Femur (tissue), 1 donor: ENCODE measurements around the gene AOC3.
"Not testable (repeated sequence)": the region's sequence is repeated elsewhere in the genome, so short reads cannot be mapped to it uniquely, and the experiment has no call there.

Source experiments
- DNase-seq: peaks from one replicate; pipeline ENCODE4 v3.0.0-alpha.2; 2017

Gene AOC3

DNA sequence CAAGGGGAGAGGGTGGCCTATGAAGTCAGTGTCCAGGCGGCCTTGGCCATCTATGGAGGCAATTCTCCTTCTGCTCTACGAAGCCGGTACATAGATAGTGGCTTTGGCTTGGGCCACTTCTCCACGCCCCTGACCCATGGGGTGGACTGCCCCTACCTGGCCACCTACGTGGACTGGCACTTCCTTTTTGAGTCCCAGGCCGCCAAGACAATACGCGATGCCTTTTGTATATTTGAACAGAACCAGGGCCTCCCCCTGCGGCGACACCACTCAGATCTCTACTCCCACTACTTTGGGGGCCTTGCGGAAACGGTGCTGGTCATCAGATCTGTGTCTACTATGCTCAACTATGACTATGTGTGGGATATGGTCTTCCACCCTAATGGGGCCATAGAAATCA, 17.3 kb downstream of the AOC3 start:
- no peak for DNase-seq

DNA sequence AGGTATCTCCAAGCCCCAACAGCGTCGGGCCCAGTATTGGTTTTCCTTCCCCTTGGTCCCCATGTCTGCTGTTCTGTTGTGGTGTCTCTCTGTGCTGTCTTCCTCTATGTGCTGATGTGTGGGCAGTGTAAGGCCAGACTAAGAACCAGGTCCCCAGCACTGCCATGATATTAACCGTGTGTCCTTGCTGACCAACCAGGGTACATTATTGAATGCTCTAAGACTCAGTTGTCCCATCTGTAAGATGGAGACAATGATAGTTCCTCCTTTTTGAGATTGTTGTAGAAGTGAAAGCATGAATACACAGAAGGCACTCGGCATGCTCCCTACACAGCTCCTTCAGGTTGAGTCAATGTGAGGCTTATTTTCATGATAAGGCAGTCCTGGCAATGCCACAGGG, 20.6 kb downstream of the AOC3 start:
- DNase-seq, result no peak

DNA sequence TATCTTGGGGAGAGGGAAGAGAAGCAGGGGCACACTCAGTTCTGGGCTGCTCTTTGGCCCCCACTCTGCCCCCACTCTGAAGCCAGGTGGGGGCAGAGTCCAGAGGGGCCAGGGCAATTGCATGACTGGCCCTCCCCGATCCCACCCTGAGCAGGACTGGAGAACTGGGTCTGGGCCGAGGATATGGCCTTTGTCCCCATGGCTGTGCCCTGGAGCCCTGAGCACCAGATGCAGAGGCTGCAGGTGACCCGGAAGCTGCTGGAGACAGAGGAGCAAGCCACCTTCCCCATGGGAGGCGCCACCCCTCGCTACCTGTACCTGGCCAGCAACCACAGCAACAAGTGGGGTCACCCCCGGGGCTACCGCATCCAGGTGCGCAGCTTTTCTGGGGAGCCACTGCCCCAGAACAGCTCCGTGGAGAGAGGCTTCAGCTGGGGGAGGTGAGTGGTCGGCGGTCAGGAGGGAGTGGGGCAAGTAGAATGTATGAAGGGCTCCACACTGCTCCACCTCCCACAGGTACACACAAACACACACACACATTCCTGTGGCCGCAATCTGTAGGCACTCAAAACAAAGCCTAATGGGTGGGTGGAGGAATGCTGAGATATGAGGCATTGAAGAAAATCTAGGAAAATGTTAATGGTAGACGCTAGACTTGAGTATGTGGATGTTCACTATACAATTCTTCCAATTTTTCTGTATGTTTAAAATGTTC, 21.4 kb downstream of the AOC3 start:
- no peak for DNase-seq

DNA sequence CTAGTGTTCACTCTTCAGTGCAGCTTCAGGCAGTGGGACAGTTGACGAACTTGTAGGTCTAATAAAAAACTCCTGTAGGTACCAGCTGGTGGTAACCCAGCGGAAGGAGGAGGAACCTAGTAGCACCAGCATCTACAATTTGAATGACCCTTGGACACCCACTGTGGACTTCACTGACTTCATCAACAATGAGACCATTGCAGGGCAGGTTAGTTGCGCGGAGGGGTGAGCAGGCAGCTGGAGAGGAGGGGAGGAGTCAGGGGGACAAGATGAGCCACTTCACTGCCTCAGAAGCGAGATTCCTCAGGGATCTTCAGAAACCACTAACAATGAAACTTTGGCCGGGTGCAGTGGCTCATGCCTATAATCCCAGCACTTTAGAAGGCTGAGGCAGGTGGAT, 22.3 kb downstream of the AOC3 start:
- DNase-seq, result no peak

DNA sequence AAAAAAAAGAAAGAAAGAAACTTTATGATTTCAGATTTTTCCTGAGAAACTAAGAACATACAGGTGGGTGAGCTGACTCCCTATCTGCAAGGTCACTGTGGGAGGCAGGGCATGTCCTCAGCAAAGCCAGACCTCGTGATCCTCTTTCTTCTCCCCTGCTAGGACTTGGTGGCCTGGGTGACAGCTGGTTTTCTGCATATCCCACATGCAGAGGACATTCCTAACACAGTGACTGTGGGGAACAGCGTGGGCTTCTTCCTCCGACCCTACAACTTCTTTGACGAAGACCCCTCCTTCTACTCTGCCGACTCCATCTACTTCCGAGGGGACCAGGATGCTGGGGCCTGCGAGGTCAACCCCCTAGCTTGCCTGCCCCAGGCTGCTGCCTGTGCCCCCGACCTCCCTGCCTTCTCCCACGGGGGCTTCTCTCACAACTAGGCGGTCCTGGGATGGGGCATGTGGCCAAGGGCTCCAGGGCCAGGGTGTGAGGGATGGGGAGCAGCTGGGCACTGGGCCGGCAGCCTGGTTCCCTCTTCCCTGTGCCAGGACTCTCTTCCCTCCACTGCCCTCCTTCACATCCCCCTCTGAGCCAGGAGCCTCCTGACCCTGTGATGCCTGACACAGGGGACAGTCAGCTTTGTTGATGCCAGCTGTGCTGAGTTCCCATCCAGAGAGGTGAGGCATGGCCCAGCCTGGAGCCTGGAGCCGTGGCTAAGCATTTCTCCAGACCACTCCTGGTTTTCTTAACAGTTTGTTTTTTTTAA, 23.1 kb downstream of the AOC3 start:
- not testable (repeated sequence) for DNase-seq

DNA sequence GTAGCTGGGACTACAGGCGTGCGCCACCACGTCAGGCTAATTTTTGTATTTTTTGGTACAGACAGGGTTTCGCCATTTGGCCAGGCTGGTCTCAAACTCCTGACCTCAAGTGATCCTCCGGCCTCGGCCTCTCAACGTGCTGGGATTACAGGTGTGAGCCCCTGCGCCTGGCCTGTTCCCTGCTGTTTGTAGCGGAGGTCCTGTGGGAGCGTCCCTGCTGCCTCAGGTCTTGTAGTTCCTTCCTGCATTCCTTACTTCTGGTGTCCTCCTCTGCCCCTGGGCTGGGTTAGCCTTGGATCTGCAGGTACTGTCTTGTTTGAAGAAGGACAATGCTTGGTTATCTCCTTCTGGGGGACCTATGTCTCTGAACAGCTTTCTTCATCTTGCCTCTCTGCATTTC, 26.0 kb downstream of the AOC3 start:
- no peak for DNase-seq

DNA sequence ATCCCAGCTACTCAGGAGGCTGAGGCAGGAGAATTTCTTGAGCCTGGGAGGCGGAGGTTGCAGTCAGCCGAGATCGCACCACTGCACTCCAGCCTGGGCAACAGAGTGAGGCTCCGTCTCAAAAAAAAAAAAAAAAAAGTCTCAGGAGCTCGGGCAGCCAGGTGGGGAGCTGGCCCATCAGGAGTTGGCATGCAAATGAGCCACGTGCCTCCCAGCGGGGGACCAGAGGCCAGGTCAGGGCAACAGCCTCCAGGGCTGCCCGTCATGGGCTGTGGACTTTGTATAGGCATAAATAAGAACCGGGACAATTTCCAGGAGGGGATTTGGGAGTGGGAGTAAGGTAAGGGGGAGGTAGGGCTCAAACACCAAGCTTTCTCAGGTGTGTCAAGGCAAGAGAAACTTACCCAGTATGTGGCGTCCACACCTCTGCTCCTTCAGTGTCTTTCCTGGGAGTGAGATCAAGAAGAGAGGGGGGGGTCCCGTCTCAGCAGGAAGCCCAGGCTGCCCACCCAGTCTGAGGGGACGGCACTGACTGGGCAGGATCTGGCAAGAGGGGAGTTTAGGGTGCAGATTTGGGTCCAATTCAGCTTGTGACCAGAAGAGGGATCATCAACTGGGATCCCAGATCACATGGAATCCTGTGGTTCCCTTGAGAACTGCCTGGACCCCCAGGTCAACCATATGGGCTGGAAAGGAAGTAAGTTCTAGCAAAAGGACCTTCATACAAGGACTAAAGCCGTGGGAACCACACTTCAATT, 27.3 kb downstream of the AOC3 start:
- DNase-seq, result no peak

DNA sequence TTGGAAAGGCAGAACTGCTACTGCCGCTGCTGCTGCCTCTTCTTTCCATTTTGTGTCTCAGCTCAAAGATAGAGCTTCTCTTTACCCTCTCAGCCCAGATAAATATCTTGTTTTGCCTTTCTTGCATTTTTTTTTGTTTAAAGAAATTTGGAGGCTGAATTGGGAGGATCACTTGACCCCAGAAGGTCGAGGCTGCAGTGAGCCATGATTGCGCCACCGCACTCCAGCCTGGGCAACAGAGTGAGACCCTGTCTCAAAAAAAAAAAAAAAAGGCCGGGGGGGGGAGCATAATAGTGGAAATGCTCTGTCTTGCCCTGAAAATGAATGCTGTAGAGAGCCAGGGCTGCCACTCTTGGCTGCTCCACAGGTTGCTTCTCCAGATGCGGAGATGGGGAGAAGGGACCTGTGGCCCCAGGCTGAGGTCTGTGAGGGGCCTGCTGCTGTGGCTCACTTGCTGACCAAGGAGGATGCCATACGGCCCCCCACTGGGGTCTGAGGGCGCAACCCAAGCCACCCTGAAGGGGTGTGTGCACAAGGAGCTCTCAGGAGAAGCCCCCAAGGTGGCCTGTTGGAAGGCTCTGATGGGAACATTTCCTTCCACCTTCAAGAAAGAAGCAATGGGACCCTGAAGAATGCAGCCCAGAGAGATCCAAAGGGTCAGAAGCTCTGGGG, 28.1 kb downstream of the AOC3 start:
- DNase-seq, result no peak

DNA sequence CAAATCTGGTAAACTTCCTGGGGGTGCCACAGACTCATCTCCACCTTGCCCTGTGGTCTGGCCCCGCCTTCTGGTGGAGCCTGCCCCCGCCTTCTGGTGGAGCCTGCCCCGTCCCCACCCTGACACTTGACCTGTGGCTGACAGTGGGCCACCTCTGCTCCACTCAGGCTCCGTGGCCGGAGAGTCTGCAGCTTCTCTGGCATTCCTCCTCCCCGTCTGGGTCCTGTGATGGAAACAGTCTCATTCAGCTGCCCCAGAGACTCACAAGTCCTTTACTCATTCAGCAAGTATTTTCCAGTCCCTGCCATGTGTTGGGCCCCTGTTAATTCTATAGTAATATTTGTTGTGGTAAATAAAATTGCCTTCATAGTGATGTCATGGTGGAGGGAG, 28.6 kb downstream of the AOC3 start:
- DNase-seq, result no peak

DNA sequence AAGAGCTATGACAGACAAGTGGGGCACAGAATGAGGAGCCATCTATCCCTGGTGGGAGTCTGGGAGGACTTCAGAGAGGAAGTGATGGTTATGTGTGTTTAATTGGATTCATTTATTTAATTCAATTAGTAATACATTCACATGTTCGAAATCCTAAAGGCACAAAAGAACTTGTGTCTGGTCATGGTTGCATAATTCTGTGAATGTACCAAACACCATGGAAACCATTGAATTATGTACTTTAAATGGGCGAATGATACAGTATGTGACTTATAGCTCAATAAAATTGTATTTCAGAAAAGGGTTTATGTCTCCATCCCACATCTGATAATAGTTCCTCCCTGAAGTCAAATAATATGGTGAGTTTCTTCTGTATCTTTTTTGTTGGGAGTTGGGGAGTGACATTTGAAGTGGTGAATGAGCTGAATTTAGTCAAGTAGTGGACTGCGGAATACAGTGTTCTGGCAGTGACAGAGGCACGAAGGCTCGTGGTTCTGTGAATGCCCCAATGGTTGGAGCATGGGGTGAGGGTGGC, 29.8 kb downstream of the AOC3 start:
- DNase-seq, result no peak

DNA sequence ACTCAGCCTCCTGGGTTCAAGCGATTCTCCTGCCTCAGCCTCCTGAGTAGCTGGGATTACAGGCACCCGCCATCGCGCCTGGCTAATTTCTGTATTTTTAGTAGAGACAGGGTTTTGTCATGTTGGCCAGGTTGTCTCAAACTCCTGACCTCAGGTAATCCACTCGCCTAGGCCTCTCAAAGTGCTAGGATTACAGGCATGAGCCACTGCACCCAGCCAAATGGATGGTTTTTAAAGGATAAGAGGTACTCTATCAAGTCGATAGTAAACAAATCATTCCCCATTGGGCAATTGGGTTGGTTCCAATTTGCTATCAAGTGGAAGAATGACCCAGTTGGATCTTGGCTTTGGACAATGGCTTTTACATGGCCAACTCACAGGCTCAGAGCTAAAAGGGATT, 30.7 kb downstream of the AOC3 start:
- DNase-seq, result not testable (repeated sequence)

DNA sequence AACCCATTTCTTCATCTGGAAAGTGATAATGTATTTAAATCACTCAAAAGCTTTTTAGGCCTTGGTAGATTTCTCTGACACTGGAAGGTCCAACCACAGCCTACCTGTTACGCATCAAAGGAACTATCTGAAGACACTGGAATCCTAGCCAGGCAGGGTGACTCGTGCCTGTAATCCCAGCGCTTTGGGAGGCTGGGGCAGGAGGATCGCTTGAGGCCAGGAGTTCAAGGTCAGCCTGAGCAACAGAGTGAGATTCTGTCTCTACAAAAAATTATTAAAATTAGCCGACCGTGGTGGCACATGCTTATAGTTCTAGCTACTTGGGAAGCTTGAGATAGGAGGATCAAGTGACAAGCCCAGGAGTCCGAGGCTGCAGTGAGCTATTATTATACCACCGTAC, 31.2 kb downstream of the AOC3 start:
- no peak for DNase-seq

DNA sequence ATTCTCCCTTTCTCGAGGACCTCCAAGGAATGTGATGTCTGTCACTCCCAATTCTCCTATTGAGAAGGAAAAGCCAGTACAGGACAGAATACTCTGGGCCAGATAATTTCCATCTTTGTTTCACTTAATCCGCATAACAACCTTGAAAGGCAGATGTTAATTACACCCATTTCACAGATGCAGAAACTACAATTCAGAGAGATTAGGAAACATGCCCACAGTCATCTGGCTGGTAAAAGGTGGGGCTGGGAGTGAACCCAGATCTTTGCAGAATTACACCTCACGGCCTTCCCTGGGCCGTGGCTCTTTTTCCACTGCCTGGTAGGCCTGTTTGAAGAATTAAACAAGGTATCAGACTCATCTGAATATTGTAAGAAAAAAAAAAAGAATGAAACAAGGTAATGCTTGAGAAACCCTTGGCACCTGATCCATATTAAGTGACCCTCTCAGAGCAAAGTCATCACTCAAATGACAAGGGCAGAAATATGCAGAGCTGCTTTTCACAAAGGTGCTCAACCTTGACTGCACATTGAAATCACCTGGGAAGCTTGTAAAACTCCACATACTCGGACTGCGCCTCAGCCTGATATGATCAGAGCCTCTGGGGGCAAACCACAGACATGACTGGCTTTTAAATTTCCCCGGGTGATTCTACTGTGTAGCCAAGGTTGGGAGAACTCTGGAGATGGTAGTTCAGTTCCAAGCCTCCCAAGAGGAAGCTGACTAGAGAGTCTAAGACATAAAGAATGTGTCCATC, 33.0 kb downstream of the AOC3 start:
- no peak for DNase-seq

DNA sequence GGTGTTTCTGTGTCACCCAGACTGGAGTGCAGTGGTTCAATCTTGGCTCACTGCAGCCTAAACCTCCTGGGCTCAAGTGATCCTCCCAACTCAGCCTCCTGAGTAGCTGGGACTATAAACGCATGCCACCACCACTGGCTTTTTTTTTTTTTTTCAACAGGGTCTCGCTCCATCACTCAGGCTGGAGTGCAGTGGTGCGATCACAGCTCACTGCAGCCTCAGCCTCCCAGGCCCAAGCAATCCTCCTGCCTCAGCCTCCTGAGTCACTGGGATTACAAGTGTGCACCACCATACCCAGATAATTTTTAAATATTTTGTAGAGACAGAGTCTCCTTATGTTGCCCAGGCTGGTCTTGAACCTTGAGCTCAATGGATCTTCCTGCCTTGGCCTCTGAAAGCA, 34.8 kb downstream of the AOC3 start:
- not testable (repeated sequence) for DNase-seq

DNA sequence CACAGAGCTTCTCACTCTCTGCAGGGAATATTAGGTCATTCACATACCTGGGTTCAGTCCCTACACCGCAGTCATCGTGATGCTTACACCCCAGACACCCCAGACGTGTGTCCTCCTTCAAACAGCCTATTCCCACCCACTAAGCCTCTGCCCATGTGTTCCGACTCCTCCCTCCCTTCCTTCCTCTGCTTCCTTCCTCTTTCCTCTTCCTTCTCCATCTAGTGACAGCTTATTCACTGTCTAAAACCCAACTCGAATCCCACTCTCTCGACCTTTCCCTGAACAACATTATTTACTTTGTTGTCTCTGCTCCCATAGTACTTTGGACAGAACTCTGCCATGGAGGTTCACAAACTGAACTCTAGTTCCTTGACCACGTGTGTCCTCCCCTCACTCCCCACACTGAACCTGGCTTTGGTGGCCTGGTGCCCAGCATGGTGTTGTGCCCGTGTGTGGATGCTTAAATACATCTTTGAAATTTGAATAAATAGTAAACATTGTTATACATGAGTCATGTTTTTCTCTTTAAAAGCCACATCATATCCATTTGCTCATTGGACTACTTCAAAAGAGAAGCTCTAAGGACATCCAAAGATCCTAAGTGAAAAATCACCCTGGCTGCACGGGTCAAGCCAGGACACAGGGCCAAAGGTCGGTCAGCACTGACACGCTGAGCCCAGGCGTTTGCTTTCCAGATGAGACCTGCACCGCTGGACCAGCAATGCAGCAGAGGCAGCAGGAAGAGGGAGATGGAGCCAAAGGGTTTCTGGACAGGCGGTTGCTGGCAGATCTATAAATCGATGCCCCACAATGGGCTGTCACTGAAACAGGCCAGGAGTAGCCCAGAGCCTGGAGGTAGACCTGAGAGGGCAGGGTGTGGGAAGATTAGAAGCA, 35.5 kb downstream of the AOC3 start:
- no peak for DNase-seq

DNA sequence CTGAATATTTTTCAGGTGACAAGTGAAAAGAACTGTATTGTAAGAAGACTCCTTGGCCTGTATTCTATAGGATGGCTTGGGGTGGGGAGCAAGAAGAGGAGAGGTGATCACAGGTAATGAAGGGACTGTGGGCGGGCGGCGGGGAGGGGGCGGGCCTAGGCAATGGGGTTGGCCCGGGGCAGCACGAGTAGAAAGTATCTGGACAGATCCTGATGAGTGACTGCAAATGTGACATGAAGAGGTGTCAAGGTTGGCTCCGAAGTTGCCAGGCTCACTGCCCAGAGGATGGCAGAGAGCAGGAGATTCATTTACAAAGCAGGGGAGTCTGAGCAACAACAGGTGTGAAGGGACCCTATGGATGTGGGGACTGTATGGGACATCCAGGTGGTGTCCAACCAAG, 38.8 kb downstream of the AOC3 start:
- DNase-seq, result no peak

DNA sequence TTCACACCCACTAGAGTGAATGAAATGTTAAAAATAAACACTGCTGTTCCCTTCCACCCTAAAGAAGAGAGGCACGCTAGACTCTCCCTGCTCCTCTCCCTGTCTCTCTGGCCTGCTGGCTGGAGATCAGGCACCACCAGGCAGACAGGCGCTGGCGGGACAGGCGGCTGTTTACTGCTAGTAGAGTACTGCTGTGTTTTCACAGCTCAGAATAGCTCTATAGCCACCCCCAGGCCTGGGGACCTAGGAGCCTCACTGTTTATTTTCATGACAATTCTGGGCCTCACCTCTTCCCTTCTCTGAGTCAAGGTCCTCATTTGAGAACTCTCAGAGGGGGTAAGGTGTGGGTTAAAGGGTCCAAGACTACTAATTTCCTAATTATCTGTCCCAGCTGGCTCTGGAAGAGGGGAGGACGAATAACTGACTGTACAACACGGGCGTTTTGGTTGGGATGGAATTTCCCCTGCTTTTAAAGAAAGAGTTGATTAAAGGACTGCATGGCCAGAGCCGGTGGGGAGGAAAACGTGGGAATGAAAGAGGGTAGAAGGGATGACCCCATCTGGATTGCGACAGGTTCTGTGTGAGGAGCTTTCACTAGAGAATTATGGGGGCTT, 40.6 kb downstream of the AOC3 start:
- peak; percentile 75 for DNase-seq

DNA sequence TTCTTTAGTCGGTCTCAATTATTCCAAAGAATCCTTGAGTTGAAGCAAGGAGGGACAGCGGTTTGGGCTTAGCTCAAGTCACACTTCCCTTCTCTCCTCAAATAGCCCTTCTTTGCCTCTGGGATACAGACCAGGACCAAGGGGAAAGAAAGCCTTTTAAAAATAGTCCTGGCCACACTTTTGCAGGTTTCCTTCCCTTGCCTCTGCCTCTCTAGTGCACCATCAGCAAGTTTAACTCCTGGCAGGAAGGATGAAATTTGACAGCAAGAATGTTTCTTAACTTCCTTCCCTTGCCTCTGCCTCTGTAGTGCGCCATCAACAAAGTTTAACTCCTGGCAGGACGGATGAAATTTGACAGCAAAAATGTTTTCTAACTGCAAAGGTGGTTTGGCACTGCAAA, 42.4 kb downstream of the AOC3 start:
- DNase-seq, result peak; percentile 67

DNA sequence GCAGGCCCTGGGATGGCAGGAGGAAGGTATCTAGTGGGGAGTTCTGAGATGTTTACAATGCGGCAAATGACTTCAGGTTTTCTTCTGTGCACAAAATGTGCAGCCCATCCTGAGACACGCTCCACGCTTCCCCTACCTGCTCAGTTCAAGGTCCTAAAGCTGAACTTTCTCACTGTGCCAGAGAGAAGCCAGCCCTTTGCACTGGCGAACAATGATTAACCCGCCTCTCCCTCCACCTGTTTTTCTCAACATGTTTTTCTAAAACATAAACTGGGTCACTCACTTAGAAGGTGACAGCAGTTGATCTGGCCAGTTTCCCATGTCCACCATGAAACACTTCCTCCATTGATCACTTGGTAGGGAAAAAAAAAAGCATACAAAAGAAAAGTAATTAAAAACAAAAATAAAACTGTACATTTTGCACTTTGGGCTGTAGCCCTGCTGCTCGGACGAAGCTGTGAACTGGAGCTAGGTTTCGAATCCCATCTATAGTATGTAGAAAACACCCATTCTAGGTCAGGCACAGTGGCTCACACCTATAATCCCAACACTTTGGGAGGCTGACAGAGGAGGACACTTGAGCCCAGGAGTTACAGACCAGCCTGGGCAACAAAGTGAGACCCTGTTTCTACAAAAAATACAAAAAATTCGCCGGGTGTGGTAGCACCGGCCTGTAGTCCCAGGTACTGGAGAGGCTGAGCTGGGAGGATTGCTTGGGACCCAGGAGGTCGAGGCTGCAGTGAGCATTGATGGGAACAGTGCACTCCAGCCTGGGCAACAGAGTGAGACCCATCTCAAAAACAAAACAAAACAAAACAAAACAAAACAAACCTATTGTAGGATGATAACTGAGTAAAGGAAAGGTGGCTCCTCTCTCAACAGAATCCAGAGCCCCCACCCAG, 43.5 kb downstream of the AOC3 start:
- no peak for DNase-seq

DNA sequence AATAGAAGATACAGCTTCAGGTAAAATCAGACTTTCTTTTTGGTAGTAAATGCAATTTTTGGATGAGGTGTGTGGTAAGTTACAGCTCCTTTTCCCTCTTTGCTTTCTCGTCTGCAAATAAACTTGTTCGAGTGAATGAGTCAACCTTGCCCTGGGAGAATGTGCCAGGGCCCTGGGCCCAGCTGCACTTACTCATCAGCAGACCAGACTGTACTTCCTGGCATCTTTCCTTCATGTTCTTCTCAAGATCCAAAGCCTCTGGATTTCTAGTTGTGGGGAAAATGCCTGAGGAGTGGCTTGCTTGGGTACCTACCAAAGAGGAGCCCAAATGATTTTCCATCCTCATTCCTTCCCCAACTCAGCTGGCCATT, 44.2 kb downstream of the AOC3 start:
- DNase-seq, result peak; percentile 81
